HepG2 (cell line): ENCODE measurements around the gene ENHO. TPM values are rescaled to one million over a fixed set of nuclear protein-coding genes. Genes with fewer than 3 reads are reported as not detected.

Source experiments
- ATAC-seq: fragments of 200-7000 bp; cut with Tn5 transposase; 3 replicates; pipeline ENCODE4 v1.9.1; 2020; ENCODE audit warnings: mild to moderate bottlenecking, moderate library complexity
- BruUV-seq: library from RNA; stranded (reverse); fragments of 400-500 nt; replicated peaks from 2 replicates; lab custom pipeline; 2021; lab: Mats Ljungman, UMichigan
- CTCF ChIA-PET: fragments of 300-600 bp; formaldehyde crosslinking; extraction: SDS; loops from one replicate; lab custom pipeline; 2021; ENCODE audit warnings: low total read pairs, inconsistent platforms, low intra/inter-chr PET ratio; lab: Yijun Ruan, JAX
- POLR2A ChIA-PET: fragments of 350-600 bp; sonication (Branson Sonifier 250); formaldehyde crosslinking; loops from one replicate; lab custom pipeline; 2020; ENCODE audit warnings: antibody characterized with exemption, inconsistent platforms; lab: Yijun Ruan, JAX
- DNase-seq: peaks from one replicate; pipeline ENCODE4 v3.0.0-alpha.2; 2015; ENCODE audit warnings: low spot score
- FAIRE-seq: peaks from 3 replicates; lab custom pipeline; 2011; peaks lifted over from hg19 to GRCh38; lab: Jason Lieb, UNC
- H2AFZ ChIP-seq: one replicate; pipeline ENCODE4 v1.6.1; 2011; ENCODE audit warnings: low read length, inconsistent platforms
- H3K27ac ChIP-seq: fragments of 300-600 bp; 3 replicates; pipeline ENCODE4 v1.8.0; 2011; ENCODE audit warnings: mixed run types, mild to moderate bottlenecking, mixed read lengths, low read length, inconsistent platforms; ENCODE audit not compliant: insufficient read depth; ENCODE audit errors: extremely low read length
- H3K27me3 ChIP-seq, 2 experiments: fragments of 200-600 bp in 1 of 2; 2 replicates in 1 of 2; 3 replicates in 1 of 2; pipeline versions ENCODE4 v1.6.0 to v1.8.0; 2011; ENCODE audit warnings: low read length in 2 of 2, mild to moderate bottlenecking in 2 of 2, moderate library complexity in 2 of 2, inconsistent platforms in 1 of 2; ENCODE audit not compliant: insufficient read depth in 2 of 2, control insufficient read depth in 1 of 2
- H3K36me3 ChIP-seq, 2 experiments: fragments of 200-600 bp in 1 of 2; replicated peaks in 1 of 2; 2 replicates in 1 of 2; 3 replicates in 1 of 2; pipeline versions ENCODE4 v1.5.1 to v1.8.0; 2011; ENCODE audit warnings: low read length in 2 of 2, inconsistent platforms in 1 of 2; ENCODE audit not compliant: insufficient read depth in 2 of 2, control insufficient read depth in 1 of 2
- H3K4me1 ChIP-seq: 2 replicates; pipeline ENCODE4 v1.5.1; 2012; ENCODE audit warnings: low read length, inconsistent platforms; ENCODE audit not compliant: insufficient read depth
- H3K4me2 ChIP-seq: 2 replicates; pipeline ENCODE4 v1.6.0; 2011; ENCODE audit warnings: low read depth, low read length, inconsistent platforms
- H3K4me3 ChIP-seq, 3 experiments: fragments of 200-600 bp in 1 of 3; sonication (generic), shearing (Covaris generic) in 1 of 3; replicated peaks in 1 of 3; 2 replicates each; pipeline ENCODE4 v1.5.1; 2011 to 2016; ENCODE audit warnings: low read length in 3 of 3, inconsistent platforms in 2 of 3, low read depth in 2 of 3, mild to moderate bottlenecking in 2 of 3, control low read depth in 1 of 3, mixed read lengths in 1 of 3; ENCODE audit not compliant: insufficient read depth in 1 of 3
- H3K79me2 ChIP-seq: one replicate; pipeline ENCODE4 v1.6.1; 2011; ENCODE audit warnings: low read length, inconsistent platforms; ENCODE audit not compliant: insufficient read depth
- H3K9ac ChIP-seq: 2 replicates; pipeline ENCODE4 v1.6.0; 2011; ENCODE audit warnings: mild to moderate bottlenecking, low read depth, low read length, inconsistent platforms; ENCODE audit not compliant: insufficient read depth
- H3K9me3 ChIP-seq: 2 replicates; pipeline ENCODE4 v1.5.1; 2012; ENCODE audit warnings: mild to moderate bottlenecking, low read length
- H4K20me1 ChIP-seq: 2 replicates; pipeline ENCODE4 v1.6.0; 2011; ENCODE audit warnings: inconsistent platforms, mild to moderate bottlenecking, low read length, moderate library complexity; ENCODE audit not compliant: insufficient read depth
- ARNT2 ChIP-seq: sonication (generic); formaldehyde crosslinking; IDR thresholded peaks from 2 replicates; pipeline ENCODE4 v1.8.0; 2022; ENCODE audit warnings: mild to moderate bottlenecking, low read depth, missing genetic modification reagents, moderate library complexity
- BRF2 ChIP-seq: sonication (generic); formaldehyde crosslinking; IDR thresholded peaks from 2 replicates; pipeline ENCODE4 v1.8.1; 2022; ENCODE audit warnings: mild to moderate bottlenecking, missing genetic modification reagents
- FOSL2 ChIP-seq: sonication (generic); formaldehyde crosslinking; IDR thresholded peaks from 2 replicates; pipeline ENCODE4 v1.4.0; 2020; ENCODE audit warnings: missing genetic modification reagents
- HOXA5 ChIP-seq: sonication (generic); formaldehyde crosslinking; IDR thresholded peaks from 2 replicates; pipeline ENCODE4 v1.4.0; 2020; ENCODE audit warnings: missing genetic modification reagents
- NFRKB ChIP-seq: fragments of 450-650 bp; IDR thresholded peaks from 2 replicates; pipeline ENCODE4 v1.6.1; 2017
- NR2F1 ChIP-seq, 2 experiments: fragments of 450-650 bp in 1 of 2; formaldehyde crosslinking in 1 of 2; IDR thresholded peaks; 2 replicates each; pipeline versions ENCODE4 v1.5.0 to v1.6.1; 2016 to 2020; ENCODE audit warnings: mild to moderate bottlenecking in 1 of 2, missing compliant biosample characterization in 1 of 2, missing genetic modification reagents in 1 of 2, moderate library complexity in 1 of 2
- POLR2AphosphoS2 ChIP-seq: IDR thresholded peaks from 2 replicates; pipeline ENCODE4 v1.6.1; 2011; ENCODE audit warnings: low read depth, low read length, improper control_type of control experiment
- THAP11 ChIP-seq: IDR thresholded peaks from 2 replicates; pipeline ENCODE4 v1.6.1; 2016; ENCODE audit warnings: missing biosample characterization, missing genetic modification reagents
- ZNF251 ChIP-seq: sonication (generic); formaldehyde crosslinking; IDR thresholded peaks from 2 replicates; pipeline ENCODE4 v1.9.0; 2021; ENCODE audit warnings: mild to moderate bottlenecking, missing genetic modification reagents
- ZNF350 ChIP-seq: sonication (generic); formaldehyde crosslinking; IDR thresholded peaks from 2 replicates; pipeline ENCODE4 v1.4.0; 2020; ENCODE audit warnings: mild to moderate bottlenecking, low read depth, missing genetic modification reagents, borderline replicate concordance
- ZNF431 ChIP-seq: sonication (generic); formaldehyde crosslinking; IDR thresholded peaks from 2 replicates; pipeline ENCODE4 v1.9.0; 2022; ENCODE audit warnings: missing genetic modification reagents, low read depth, mild to moderate bottlenecking, borderline replicate concordance
- ZNF501 ChIP-seq: sonication (generic); formaldehyde crosslinking; IDR thresholded peaks from 2 replicates; pipeline ENCODE4 v1.5.1; 2020; ENCODE audit warnings: mild to moderate bottlenecking, moderate library complexity, missing genetic modification reagents
- ZNF562 ChIP-seq: sonication (generic); formaldehyde crosslinking; IDR thresholded peaks from 2 replicates; pipeline ENCODE4 v1.8.0; 2022; ENCODE audit warnings: missing genetic modification reagents, borderline replicate concordance
- ZNF775 ChIP-seq: sonication (generic); formaldehyde crosslinking; IDR thresholded peaks from 2 replicates; pipeline ENCODE4 v1.4.0; 2020; ENCODE audit warnings: missing genetic modification reagents, mild to moderate bottlenecking, moderate library complexity, borderline replicate concordance
- ZNF788 ChIP-seq: sonication (generic); formaldehyde crosslinking; IDR thresholded peaks from 2 replicates; pipeline ENCODE4 v1.5.0; 2020; ENCODE audit warnings: mild to moderate bottlenecking, missing genetic modification reagents, borderline replicate concordance
- ZNF879 ChIP-seq: sonication (generic); formaldehyde crosslinking; IDR thresholded peaks from 2 replicates; pipeline ENCODE4 v1.8.1; 2023; ENCODE audit warnings: missing genetic modification reagents
- WGBS: methylation state at CpG from one replicate; pipeline ENCODE4 v1.1.6; 2017; ENCODE audit warnings: low lambda C conversion rate; 5-methylcytosine and 5-hydroxymethylcytosine counted together
- in situ Hi-C: cut with HindIII; loops from 2 replicates; pipeline ENCODE4 v1.10.0; 2017; ENCODE audit warnings: low pct_unique_long_range_greater_than_20kb; ENCODE audit not compliant: extremely low pct_ligation_motif_present
- intact Hi-C: fragments of 100-400 bp; cut with micrococcal nuclease; formaldehyde crosslinking; loops from one replicate; pipeline ENCODE4 v1.10.0; 2022; ENCODE audit not compliant: unreplicated experiment
- polyA plus RNA-seq, 8 experiments: library from polyadenylated mRNA; depleted of rRNA in 3 of 8; stranded (reverse) in 7 of 8; unstranded in 1 of 8; fragments of >200 nt; fragmentation: Illumina TruSeq in 4 of 8; extraction: Trizol in 4 of 8; gene quantifications; 2 replicates each; pipeline versions ENCODE4 v1.2.1 to v1.2.3, GENCODE V29; 2011 to 2016; ENCODE audit warnings: low read depth in 4 of 8, missing spikeins in 1 of 8, mixed read lengths in 1 of 8; ENCODE audit not compliant: insufficient read depth in 1 of 8
- total RNA-seq, 5 experiments: library from RNA; depleted of rRNA; stranded (reverse); fragments of >200 nt; fragmentation: Illumina TruSeq; extraction: Trizol; gene quantifications; 2 replicates each; pipeline ENCODE4 v1.2.3, GENCODE V29; 2016; ENCODE audit warnings: low read depth in 1 of 5

ENHO gene
- total and polyA plus RNA-seq, 2 of the 13 experiments (the other 11 are each of a cell fraction or from before 2014, with no cell fraction given) = 0.08 to 0.60 TPM

GRCh38 chr9:34477541-34477940, 45.2 kb downstream of the ENHO start:
- no peak for FAIRE-seq
- no peaks in the 10 kb centered on the region for H3K36me3 ChIP-seq
- no TSS peak for BruUV-seq
- in situ Hi-C loops = no loop called here
- no peaks in the 10 kb centered on the region for H3K79me2 ChIP-seq
- intact Hi-C loops = no loop called here
- no peak overlapping the region for H2AFZ ChIP-seq
- H3K27ac ChIP-seq = no peak overlapping the region
- peaks cover 0 to 3% of the 10 kb centered on the region in 2 experiments; a peak in 1 of 5 replicates for H3K27me3 ChIP-seq
- H3K4me2 ChIP-seq = no peak overlapping the region
- no peak for DNase-seq
- no peaks in the 10 kb centered on the region for H3K4me1 ChIP-seq
- no peak overlapping the region for H3K4me3 ChIP-seq
- H4K20me1 ChIP-seq = no peaks in the 10 kb centered on the region
- ATAC-seq = no peak
- ChIA-PET CTCF (no interaction called here), POLR2A (interaction anchor here (0.5 kb wide), 1 partner anchor 8 kb away, joined by 4 read pairs; no protein-coding TSS in a partner anchor)
- H3K9ac ChIP-seq = no peak overlapping the region
- no peaks in the 10 kb centered on the region for H3K9me3 ChIP-seq
- 3% methylated on average over 1 of the region's 1 CpG for WGBS
- TF ChIP-seq ZNF562 (CRISPR knock-in tag) (no peak), NFRKB (no peak), ZNF775 (no peak), BRF2 (no peak), ZNF501 (CRISPR knock-in tag) (no peak), ZNF879 (CRISPR knock-in tag) (no peak), ZNF251 (no peak), FOSL2 (CRISPR knock-in tag) (no peak), POLR2AphosphoS2 (no peak), ZNF350 (no peak), ZNF788 (no peak), ZNF431 (no peak), HOXA5 (CRISPR knock-in tag) (no peak), ARNT2 (CRISPR knock-in tag) (no peak), THAP11 (CRISPR knock-in tag) (no peak), NR2F1 (CRISPR knock-in tag; IDR thresholded peaks at IDR 0.05) (no peak)
